DMS114 treated with DMSO at 0.1 percent for 48 hours (cell line): Measurements from ENCODE around the gene TRMT2A.

ENCODE experiments used
- DNase-seq: peaks from one replicate; lab custom pipeline; 2025; ENCODE audit not compliant: unreplicated experiment; lab: John Stamatoyannopoulos, UW

TRMT2A gene

GRCh38 chr22:20135806-20136602 lies 19.0 kb upstream of the TRMT2A start:
- no peak for DNase-seq

GRCh38 chr22:20135265-20135664 lies 18.2 kb upstream of the TRMT2A start:
- DNase-seq, result no peak

DNA sequence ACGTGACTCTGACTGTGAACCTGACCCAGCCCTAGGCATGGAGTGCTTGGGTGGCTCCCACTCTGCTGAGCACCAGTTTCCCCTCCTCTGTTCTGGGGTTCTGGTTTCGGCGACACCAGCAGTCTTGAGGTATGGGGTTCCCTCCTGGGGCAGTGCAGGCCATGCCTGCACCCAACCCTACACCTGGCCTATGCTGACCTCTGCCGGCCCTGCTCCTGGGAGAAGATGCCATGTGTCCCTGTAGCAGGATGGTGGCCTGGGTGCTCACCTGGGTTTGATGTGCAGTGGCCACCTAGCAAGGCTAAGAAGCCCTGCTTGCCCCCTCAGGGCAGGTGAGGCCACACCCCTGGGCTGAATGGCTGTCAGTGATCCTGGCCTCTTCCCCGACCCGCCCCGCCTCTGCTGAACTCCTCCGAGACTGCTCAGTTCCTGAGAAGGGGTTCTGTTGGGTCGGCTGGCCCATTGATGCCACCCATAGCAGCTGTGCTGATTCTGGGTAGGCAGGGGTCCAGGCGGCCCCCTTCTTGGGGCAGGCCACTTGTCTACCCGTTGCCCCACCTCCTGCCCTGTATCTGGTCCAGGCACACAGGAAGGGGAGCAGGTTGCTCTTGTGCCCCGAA lies 17.0 kb upstream of the TRMT2A start:
- DNase-seq, result no peak

DNA sequence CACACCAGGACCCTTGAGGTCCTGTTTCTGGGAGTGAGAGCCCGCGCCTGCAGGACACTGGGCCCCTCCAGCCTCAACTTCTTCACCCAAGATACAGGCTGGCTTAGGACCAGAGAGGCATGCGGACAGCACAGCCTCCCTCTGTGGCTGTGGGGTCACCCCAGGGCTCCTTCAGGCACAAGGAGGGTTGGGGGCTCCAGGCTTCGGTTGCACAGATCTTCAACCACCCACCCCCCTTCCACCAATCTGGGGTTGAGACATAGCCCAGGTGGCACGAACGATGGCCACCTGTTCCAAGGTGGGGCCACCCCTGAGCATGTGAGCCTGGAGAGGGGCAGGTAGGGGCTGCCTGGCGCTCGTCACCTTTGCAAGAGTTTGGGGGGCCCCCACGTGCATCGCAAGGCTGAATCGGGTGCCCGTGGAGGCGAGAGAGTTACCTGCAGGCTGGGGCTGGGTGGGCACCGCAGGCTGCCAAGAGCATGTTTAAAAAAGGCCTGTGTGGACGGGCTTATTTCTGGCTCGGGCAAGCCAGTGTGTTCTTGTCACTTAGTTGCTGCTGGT lies 15.7 kb upstream of the TRMT2A start:
- no peak for DNase-seq

GRCh38 chr22:20131859-20132685 lies 15.0 kb upstream of the TRMT2A start:
- no peak for DNase-seq

DNA sequence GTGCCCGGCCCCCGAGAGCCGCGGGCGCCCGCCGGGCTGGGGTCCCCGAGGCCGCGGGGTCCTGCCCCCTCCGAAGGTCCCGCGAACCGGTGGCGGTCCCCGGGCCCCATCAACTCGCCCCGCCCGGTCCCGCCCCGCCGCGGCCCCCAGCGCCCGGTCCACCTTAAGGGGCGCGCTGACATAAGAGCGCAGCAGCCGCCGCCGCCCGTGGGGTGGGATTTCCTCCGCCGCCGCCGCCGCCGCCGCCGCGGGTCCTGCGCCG lies 14.5 kb upstream of the TRMT2A start, which contains the start of gene ZDHHC8:
ZDHHC8 (plus strand) TSS at position 208 of the 262 bp plus-strand sequence. CDS start 144 bp downstream, outside the sequence.
- no peak for DNase-seq

DNA sequence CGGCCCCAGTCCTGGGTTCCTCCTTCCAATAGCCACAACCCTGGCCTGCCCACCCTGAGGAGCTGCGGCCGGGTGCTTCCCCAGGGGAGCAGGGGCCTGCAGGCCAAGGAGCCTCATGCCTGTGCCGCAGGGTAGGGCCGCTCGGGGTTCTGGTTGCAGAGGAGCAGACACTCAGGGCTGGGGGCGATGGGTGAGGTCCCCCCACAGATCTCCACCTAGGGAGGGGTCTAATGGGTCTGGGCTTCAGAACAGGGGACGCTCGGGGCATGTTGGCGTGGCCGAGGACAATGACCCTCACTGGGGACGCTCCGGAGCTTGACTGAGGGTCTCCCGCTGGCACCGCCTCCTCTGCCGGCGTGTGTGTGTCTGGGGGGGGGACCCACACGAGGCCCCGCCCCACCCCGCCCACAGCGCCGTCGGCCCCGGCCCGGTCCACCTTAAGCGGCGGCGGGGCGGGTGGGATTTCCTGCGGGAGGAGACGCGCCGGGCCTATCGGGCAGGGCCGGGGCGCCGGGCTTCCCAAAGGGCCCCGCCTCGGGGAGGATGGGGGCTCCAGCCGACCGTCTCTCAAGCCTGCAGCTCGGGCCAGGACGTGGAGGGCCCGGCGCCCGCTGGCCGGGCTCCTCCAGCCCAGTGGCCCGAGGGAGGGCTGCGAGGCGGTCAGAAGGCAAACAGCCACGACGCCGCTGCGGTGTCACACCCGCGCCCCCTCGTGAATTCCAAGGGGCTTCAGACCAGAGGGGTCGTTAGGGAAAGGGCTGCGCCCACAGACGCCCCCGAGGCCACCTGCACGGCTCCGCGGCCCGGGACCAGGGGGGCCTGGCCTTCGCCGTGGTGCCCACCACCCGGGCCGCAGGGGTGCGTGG lies 13.9 kb upstream of the TRMT2A start:
- peak; percentile 29 for DNase-seq

- no peak for DNase-seq
These were observed 13.3 kb upstream of the TRMT2A start for GRCh38 chr22:20130319-20130718.

DNA sequence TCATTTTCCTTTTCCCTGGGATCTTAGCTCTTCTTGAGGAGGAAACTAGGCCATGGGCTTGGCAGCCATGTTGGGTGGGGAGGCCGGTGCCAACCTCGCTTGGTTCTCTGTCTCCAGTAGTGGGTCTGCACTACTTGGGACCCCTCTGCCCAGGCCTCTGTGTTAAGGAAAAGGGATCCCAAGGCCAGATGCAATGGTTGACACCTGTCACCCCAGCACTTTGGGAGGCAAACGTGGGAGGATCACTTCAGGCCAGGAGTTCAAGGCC lies 12.7 kb upstream of the TRMT2A start:
- no peak for DNase-seq

- no peak for DNase-seq
These were observed 12.1 kb upstream of the TRMT2A start for GRCh38 chr22:20128902-20129746.

- DNase-seq, result no peak
These were observed 11.5 kb upstream of the TRMT2A start for GRCh38 chr22:20128619-20128901.

GRCh38 chr22:20127869-20128618 lies 11.0 kb upstream of the TRMT2A start:
- no peak for DNase-seq

DNA sequence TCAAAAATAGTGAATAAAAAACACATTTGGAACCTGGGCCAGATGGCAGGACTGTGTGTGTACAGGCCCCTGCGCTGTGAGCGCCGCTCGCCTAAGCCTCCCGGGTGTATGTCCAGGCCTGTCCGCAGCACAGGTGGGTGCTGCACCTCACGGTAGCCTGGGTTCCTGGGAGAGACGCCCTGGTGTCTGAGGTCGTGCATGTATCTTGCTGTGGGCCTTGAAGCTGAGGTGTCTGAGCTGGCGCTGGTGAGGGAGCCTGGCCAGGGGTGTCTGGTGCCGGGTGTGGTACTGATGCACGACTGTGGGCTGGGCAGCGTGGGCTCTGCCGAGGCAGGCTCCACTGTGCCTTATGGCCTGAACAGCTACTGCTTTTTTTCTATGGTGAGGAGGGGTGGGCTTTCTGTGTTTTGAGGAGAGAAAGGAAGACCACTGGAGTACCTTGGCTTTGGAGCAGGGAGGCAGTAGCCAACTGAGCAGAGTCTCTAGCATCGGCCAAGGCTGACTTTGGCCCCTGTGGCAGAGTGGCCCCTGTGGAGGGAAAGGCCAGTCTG lies 10.4 kb upstream of the TRMT2A start:
- DNase-seq, result no peak

GRCh38 chr22:20126284-20127029 lies 9.4 kb upstream of the TRMT2A start:
- DNase-seq, result no peak

DNA sequence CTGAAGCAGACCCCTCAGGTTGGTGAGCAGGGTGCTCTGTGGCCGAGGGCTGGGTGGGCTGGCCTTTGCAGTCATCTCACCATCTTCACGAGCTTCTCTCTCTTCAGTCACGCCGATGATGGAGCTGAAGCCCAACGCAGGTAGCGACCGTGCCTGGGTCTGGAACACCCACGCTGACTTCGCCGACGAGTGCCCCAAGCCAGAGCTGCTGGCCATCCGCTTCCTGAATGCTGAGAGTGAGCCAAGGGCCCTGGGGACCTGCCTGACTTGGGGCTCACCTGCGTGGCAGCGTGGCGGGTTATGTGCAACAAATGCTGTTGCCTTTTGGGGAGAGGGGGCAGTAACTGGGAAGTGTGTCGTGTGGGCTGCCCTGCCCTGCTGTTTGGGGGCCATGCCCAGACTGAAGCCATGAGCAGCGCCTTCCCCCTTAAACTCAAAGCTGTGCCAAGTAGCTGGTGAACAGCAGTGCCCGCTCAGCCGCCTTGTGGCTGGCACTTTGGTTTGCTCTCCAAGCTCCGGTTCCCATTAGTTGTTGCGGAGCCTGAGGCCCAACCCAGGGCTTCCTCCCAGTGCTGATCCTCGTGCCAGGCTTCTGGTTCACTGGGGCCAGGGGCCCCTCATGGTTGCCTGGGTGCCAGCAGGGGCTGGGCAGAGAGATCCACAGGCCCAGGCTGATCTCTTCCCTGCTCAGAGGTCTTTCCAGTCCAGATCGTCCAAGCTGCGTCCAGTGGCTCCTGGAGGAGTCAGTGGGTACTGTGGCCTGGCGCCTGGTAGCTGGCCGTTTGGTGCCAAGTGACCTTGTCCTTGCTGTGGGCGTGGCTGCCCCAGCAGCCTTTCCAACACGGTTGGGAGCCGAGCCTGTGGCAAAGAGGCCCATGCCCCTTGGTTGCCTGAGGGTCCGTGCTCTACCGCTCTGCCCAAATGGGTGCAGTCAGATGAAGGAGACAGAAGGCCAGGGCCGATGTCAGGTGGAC lies 8.5 kb upstream of the TRMT2A start:
- DNase-seq, result no peak

DNA sequence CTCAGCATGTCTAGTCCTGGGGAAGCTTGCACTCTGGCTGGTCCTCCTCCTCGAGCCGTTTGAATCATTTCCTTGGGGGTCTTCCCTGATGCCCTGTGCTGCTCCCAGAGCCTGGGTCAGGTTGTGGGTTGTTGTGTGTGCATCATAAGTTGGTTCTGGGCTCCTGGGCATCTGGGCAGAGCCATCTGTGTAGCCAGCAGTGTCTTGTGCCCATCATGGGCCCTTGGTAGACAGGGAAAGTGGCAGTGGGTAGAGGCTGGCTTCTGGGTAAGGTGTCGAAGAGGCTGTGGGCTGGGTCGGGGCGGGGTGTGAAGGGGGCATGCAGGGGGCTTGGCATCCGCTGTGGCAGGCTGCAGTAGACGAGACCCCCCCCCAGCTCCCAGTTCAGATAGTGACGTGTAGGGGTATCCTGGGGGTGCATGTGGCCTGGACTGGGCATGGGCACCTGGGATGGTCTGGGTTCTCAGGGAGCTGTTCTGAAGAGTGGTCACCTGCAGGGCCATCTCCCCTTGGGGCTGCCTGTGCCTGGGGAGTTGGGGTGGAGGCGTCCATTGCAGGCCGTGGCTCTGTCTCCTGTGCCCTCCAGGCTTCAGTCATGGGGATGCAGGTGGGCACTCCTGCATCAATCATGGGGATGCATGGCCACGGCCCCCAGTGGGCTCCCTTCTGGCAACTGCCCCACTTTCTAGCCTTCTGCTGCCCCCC lies 7.2 kb upstream of the TRMT2A start:
- DNase-seq, result no peak
